Right lung (tissue), 5 donors: ENCODE measurements around the gene ZBTB17. TPM values are rescaled to one million over a fixed set of nuclear protein-coding genes. Genes with fewer than 3 reads are reported as not detected.

ENCODE experiments used
- DNase-seq, 2 donors: peaks; one replicate each; pipeline ENCODE4 v3.0.0-alpha.2; 2013
- polyA plus RNA-seq, 5 donors: library from polyadenylated mRNA; unstranded; fragments of 120-200 nt; gene quantifications; one replicate each; pipeline versions ENCODE4 v1.2.1 to v1.2.3, GENCODE V29; 2013; ENCODE audit warnings: inconsistent platforms in 1 of 5, low replicate concordance in 1 of 5; ENCODE audit not compliant: insufficient read length in 5 of 5, insufficient read depth in 1 of 5

ZBTB17 gene
- polyA plus RNA-seq, 5 donors, result 27.8 to 38.2 (median 31.4) TPM

DNA sequence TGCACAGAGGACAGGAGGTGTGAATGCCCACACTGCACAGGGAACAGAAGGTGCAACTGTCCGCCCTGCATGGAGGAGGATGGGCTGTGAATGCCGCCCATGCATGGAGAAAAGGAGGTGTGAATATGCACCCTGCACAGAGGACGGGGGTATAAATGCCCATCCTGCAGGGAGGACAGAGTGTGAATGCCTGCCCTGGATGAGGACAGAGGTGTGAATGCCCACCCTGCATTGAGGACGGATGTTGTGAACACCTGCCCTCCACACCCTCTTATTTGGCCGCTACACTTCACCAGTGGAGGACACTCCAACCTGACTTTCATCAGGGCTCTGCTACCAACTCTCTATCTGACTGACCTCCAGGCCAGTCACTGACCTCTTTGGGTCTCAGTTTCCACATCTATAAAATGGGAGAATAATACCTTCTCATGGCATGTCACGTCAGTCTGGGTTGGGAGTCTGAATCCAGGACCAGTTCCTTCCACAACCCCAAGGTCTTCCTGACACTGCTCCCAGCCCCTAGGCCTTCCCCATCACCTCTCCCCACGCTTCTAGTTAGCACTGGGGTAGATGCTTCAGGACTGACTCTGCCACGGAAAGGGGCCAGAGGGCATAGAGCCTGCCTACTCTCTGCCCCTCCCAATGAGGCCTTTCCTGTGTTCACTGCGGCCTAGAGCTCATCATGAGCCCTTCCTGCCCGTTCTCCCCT, 28.4 kb downstream of the ZBTB17 start:
- DNase-seq, result no peak

GRCh38 chr1:15946571-15947381, 29.1 kb downstream of the ZBTB17 start:
- DNase-seq, result no peak

DNA sequence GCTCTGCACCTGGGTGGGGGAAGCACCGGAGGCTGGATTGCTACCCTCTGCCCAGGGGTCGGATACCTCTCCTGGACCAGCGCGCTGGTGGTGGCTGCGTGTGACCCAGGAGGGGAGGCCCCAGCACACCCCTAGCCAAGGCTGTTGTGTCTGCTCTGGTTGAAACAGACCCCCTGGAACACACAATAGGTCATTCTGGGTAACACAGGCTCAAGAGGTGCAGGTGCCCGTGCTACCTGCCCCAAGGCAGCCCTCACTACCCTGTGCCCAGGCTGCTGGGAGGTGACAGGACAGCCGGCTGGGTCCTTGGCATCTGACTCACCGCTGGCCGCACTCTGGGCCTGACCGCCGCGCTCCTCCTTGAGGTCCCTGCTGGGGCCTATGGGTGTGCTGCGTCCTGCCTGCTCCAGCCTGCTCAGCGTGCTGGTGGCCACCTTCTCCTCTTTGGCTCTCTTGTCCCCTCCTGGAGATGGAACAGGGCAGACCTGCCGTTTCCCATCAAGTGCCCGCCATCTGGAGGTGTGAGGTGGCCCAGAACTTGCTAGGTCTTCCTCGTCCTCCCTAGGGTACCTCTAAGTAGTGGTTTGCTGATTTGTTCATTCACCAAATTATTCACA, 30.0 kb downstream of the ZBTB17 start:
- DNase-seq, result no peak

- no peak for DNase-seq
These were observed 30.7 kb downstream of the ZBTB17 start for GRCh38 chr1:15945011-15945831.

DNA sequence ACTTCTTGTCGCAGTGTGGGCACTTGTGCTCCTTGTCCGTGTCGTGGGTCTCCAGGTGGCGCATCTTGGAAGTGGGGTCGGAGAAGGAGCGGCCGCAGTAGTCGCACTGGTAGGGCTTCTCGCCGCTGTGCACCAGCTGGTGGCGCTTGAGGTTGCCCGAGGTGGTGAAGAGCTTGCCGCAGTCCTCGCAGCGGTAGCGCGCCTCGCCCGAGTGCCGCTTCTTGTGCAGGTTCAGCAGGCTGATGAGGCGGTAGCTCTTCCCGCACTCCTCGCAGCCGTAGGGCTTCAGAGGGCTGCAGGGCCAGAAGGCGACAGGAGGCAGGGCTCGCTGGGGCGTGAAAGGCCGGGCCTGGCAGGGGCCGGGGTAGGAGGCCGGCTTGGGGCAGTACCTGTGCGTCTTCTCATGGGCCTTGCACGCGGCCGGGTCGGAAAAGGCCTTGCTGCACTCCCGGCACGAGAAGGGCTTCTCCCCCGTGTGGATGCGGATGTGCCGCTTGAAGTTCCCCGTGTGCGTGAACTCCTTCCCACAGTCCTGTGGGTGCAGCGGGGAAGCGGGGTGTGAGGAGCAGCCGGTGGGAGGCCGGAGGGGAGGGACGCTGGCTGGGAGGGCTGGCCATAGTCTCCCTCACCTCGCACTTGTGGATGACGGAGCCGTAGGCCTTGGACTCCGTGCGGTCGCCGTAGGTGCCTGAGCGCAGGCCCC, 31.4 kb downstream of the ZBTB17 start:
- no peak for DNase-seq

- DNase-seq, result no peak
These were observed 32.0 kb downstream of the ZBTB17 start for GRCh38 chr1:15943992-15944307.

DNA sequence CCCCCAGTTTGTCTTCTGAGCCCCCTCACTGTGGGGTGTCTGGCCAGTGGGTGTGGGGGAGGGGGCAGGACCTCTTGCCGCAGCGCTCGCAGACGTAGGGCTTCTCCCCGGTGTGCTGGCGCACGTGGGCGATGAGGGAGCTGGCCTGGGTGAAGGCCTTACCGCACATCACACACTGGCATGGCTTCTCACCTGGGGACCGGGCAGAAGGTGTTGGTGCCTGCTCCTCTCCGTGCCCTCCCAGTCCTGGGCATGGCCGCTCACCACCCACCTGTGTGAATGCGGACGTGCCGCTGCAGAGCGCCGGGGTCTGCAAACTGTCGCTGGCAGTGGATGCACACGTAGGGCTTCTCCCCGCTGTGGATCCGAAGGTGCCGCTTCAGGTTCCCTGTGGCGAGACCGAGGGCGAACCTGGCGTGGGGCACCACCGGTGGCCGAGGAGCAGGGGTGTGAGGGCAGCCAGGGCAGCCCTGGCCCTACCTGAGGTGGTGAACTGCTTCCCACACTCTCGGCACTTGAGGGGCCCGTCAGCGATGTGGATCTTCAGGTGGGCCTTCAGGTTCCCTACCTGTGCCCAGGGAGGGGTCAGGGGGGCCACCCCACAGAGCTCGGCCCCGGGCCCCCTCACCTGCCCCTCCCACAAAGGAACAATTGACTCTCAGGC, 32.4 kb downstream of the ZBTB17 start:
- DNase-seq, result no peak

GRCh38 chr1:15942661-15943327, 33.1 kb downstream of the ZBTB17 start:
- DNase-seq, result no peak

DNA sequence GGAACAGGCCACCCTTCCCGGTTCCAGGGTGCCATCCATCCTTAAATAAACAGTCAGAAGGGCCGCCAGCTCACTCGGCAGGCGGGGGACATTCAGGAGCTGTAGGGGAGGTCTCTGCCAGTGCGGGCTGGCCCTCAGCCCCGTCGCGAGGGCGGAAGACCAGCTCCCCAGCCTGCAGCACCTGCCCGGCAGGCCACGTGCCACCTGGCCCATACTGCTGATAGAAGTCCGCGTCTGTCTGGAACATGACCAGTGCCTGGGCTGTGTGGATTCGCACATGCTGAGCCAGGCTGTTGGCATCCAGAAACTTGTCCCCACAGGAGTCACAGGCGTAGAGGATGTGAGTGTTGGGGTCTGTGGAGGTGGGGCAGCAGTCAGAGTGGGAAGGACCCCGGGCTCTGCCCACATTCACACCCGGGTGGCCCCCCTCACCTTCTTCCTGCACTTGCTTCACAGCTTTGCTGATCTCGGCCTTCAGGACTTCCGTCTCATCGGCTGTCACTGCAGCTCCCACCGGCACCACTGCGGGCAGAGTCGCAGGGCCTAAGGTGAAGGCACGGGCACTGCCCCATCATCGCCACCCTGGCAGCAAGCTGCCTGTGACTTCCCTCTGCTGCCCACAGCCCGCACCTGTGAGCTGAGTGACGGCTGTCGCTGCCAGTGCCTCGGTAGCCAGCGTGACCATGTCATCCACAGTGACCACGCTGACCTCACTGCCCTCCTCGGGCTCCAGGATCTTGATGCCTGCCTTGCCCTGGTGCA, 33.8 kb downstream of the ZBTB17 start:
- no peak for DNase-seq

- DNase-seq, result no peak
These were observed 34.7 kb downstream of the ZBTB17 start for GRCh38 chr1:15941044-15941840.

GRCh38 chr1:15940110-15941043, 35.5 kb downstream of the ZBTB17 start:
- no peak for DNase-seq

DNA sequence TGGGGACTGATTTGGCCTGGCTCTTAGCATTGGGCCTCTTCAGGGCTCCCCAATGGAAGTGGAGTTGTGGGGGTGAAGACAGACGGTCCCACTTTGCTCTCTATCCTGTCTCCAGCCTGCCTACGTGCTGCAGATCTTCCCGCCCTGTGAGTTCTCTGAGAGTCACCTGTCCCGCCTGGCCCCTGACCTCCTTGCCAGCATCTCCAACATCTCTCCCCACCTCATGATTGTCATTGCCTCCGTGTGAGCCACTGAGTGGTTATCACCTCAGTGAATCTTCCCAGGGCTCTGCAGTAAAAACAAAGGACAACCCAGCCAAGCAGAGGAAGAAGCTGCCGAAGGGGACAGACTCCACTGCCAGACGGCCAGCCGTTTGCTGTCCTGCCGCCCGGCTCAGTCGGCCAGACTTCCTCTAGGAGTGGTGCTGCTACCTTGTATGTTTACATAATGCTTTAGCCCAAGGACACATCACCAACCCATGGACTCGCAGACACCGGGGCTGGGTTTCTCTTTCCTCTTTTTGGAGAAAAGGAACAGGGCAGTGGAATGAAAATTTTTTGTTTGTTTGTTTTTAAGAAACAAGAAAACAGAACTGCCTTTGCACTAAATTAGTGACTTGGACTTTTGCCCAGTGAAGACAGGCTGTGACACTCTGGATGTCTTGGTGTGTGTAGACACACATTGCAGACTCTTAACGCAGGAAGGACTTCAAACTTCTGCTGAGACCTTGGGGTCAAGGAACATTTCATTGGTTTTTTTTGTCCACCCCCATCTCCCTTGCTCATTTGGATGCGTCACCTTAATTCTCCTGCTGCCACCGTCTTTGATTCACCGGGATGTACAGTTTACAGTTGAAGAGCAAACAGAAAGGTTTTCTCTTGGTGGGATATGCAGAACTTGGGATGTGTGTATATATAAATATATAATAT, 36.5 kb downstream of the ZBTB17 start:
- DNase-seq, result no peak

DNA sequence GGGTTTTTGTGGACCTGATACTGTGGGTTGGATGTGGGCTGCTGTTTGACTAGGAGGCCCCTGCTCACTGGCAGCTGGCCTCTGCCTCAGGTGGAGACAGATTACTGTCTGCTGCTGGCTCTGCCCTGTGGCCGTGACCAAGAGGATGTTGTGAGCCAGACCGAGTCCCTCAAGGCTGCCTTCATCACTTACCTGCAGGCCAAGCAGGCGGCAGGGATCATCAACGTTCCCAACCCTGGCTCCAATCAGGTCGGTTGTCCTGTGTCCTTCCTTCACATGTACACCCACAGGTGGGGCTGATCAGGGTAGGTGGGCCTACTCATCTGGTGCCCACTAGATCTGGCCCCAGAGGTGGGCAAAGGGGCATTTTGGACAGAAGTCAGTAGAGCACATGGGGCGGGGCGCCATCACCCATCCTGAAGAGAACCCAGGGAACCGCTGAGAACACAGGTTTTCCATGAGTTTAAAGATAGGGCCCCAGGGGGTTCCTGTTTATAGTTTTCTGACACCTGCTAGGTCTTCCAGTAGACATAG, 37.2 kb downstream of the ZBTB17 start:
- DNase-seq, result no peak

DNA sequence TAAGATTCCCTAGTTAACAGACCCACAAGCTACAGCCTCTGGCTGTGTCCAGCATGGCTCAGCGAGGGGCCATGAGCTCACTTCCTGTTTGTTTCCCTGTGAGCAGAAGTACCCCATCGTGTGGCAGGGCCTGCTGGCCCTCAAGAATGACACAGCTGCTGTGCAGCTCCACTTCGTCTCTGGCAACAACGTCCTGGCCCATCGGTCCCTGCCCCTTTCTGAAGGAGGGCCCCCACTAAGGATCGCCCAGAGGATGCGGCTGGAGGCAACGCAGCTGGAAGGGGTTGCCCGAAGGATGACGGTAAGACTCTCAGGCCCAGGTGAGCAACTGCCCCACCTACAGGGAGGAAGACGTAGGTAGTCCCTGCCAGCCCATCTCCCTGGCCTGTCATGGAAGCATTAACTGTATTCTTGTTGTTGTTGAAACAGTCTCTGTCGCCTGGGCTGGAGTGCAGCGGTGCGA, 38.2 kb downstream of the ZBTB17 start:
- DNase-seq, result no peak

DNA sequence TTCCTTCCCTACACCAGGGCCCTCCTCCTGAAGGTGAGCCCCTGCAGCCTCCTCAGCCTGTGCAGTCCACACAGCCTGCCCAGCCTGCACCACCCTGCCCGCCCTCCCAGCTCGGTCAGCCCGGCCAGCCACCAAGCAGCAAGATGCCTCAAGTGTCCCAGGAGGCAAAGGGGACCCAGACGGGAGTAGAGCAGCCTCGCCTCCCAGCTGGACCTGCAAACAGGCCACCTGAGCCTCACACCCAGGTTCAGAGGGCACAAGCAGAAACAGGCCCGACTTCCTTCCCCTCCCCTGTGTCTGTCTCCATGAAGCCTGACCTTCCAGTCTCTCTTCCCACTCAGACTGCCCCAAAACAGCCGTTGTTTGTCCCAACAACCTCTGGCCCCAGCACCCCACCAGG, 38.8 kb downstream of the ZBTB17 start:
- DNase-seq, result no peak

- no peak for DNase-seq
These were observed 39.9 kb downstream of the ZBTB17 start for GRCh38 chr1:15936025-15936424.
